ENCODE measurements around the gene SLC29A4. TPM values are rescaled to one million over a fixed set of nuclear protein-coding genes. Genes with fewer than 3 reads are reported as not detected.

SLC29A4 gene
- total and polyA plus RNA-seq, 2 of the 8 experiments (the other 6 are each of a cell fraction or from before 2014, with no cell fraction given) = 6.9 to 15.1 TPM

DNA sequence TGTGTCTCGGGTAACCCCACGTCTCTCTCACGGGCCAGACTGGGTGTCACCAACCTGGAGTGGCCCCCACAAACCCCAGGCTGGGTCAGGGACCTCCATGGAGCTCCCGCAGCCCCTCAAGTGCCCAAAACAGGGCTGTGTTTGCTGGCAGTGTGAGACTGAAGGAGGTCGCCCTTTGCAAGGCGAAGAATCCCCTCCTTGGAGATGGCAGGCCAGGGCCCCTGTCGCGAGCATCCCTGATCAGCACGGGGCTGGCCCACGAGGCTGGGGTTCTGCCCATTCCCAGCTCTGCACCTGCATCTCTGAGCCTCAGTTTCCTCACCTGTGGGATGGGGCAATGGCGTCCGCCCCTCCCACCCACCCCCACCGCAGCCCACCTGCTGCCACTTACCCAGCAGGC is 62.4 kb downstream of the SLC29A4 start (continued):
- TF ChIP-seq CBX8 (IDR thresholded peaks at IDR 0.05; ENCODE audit: borderline replicate concordance, low read depth, low read length) (no peak), HDAC2 (IDR thresholded peaks at IDR 0.05; ENCODE audit: borderline replicate concordance in 1 of 2, low read depth in 2 of 2, low read length in 2 of 2) (no peak), CHD1 (IDR thresholded peaks at IDR 0.05; ENCODE audit: low read depth, low read length) (no peak), KDM1A (IDR thresholded peaks at IDR 0.05; ENCODE audit: borderline replicate concordance, low read length) (no peak), TAF1 (IDR thresholded peaks at IDR 0.05; ENCODE audit: low read depth, low read length) (no peak), SP4 (IDR thresholded peaks at IDR 0.05; ENCODE audit: low read length) (no peak), TBP (IDR thresholded peaks at IDR 0.05; ENCODE audit: low read depth, low read length) (no peak)
- TF ChIP-seq, protein P1, sequence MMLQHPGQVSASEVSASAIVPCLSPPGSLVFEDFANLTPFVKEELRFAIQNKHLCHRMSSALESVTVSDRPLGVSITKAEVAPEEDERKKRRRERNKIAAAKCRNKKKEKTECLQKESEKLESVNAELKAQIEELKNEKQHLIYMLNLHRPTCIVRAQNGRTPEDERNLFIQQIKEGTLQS (IDR thresholded peaks at IDR 0.05; ENCODE audit: insufficient read depth, low read depth, low read length) = no peak
